Caco-2 (cell line): ENCODE measurements around the gene CHST12. TPM values are rescaled to one million over a fixed set of nuclear protein-coding genes. Genes with fewer than 3 reads are reported as not detected.
"Not testable (repeated sequence)": the region's sequence is repeated elsewhere in the genome, so short reads cannot be mapped to it uniquely, and the experiment has no call there.

Experiments used
- BruUV-seq: library from RNA; stranded (reverse); fragments of 400-500 nt; replicated peaks from 2 replicates; lab custom pipeline; 2021; lab: Mats Ljungman, UMichigan
- CTCF ChIA-PET: fragments of 300-600 bp; sonication (Branson Sonifier 250); formaldehyde crosslinking; loops from one replicate; lab custom pipeline; 2022; ENCODE audit warnings: antibody characterized with exemption; lab: Charles Lee
- POLR2A ChIA-PET: fragments of 300-600 bp; sonication (Branson Sonifier 250); formaldehyde crosslinking; loops from one replicate; lab custom pipeline; 2022; ENCODE audit warnings: antibody characterized with exemption; lab: Charles Lee
- DNase-seq, 2 experiments: peaks; one replicate each; pipeline versions ENCODE4 v3.0.0 to v3.0.0-alpha.2; 2020 to 2022
- H3K27me3 ChIP-seq: replicated peaks from 2 replicates; pipeline ENCODE4 v1.6.0; 2011; ENCODE audit warnings: low read length; ENCODE audit not compliant: control insufficient read depth, insufficient read depth
- H3K36me3 ChIP-seq: 2 replicates; pipeline ENCODE4 v1.5.1; 2011; ENCODE audit warnings: low read length; ENCODE audit not compliant: control insufficient read depth, insufficient read depth
- H3K4me1 ChIP-seq: fragments of 250-450 bp; sonication (Bioruptor Pico); 2 replicates; pipeline ENCODE4 v1.5.1; 2020; ENCODE audit warnings: mild to moderate bottlenecking
- H3K4me3 ChIP-seq: 2 replicates; pipeline ENCODE4 v1.5.1; 2011; ENCODE audit warnings: low read depth, mild to moderate bottlenecking, control low read depth, low read length
- H3K9me3 ChIP-seq: fragments of 250-450 bp; sonication (Bioruptor Pico); 2 replicates; pipeline ENCODE4 v1.5.1; 2020; ENCODE audit warnings: mild to moderate bottlenecking, moderate library complexity
- H3K27ac Mint-ChIP-seq: one replicate; pipeline ENCODE4 v1.8.0; 2022; ENCODE audit warnings: mixed read lengths; ENCODE audit not compliant: unreplicated experiment
- H3K27me3 Mint-ChIP-seq: one replicate; pipeline ENCODE4 v1.8.0; 2022; ENCODE audit warnings: mixed read lengths; ENCODE audit not compliant: insufficient read depth, unreplicated experiment
- H3K36me3 Mint-ChIP-seq: one replicate; pipeline ENCODE4 v1.8.0; 2022; ENCODE audit warnings: mild to moderate bottlenecking, mixed read lengths; ENCODE audit not compliant: insufficient read depth, unreplicated experiment
- H3K4me1 Mint-ChIP-seq: one replicate; pipeline ENCODE4 v1.8.0; 2022; ENCODE audit warnings: low read depth, mixed read lengths; ENCODE audit not compliant: unreplicated experiment
- H3K4me3 Mint-ChIP-seq: one replicate; pipeline ENCODE4 v1.8.0; 2022; ENCODE audit warnings: mild to moderate bottlenecking, moderate library complexity, mixed read lengths; ENCODE audit not compliant: unreplicated experiment
- H3K9me3 Mint-ChIP-seq: one replicate; pipeline ENCODE4 v1.8.0; 2022; ENCODE audit warnings: mixed read lengths; ENCODE audit not compliant: unreplicated experiment
- intact Hi-C: fragments of 100-400 bp; cut with micrococcal nuclease; formaldehyde crosslinking; loops from one replicate; pipeline ENCODE4 v1.10.0; 2022; ENCODE audit not compliant: unreplicated experiment
- total RNA-seq: library from RNA; stranded (reverse); gene quantifications from 2 replicates; pipeline ENCODE4 v1.2.3, GENCODE V29; 2022
- TF ChIP-seq, protein P1 (sequence below), 2 experiments: fragments of 200-600 bp in 1 of 2; IDR thresholded peaks; 1 replicate in 1 of 2; 2 replicates in 1 of 2; pipeline versions ENCODE4 v1.5.1 to v1.8.0; 2011 to 2022; ENCODE audit warnings: antibody characterized with exemption in 1 of 2, control low read depth in 1 of 2, inconsistent platforms in 1 of 2, low read depth in 1 of 2, low read length in 1 of 2, mild to moderate bottlenecking in 1 of 2, moderate library complexity in 1 of 2; ENCODE audit not compliant: insufficient read depth in 1 of 2, severe bottlenecking in 1 of 2, unreplicated experiment in 1 of 2

CHST12 gene
- total RNA-seq, 1 experiment from 2014 or later = 28.0 TPM

DNA sequence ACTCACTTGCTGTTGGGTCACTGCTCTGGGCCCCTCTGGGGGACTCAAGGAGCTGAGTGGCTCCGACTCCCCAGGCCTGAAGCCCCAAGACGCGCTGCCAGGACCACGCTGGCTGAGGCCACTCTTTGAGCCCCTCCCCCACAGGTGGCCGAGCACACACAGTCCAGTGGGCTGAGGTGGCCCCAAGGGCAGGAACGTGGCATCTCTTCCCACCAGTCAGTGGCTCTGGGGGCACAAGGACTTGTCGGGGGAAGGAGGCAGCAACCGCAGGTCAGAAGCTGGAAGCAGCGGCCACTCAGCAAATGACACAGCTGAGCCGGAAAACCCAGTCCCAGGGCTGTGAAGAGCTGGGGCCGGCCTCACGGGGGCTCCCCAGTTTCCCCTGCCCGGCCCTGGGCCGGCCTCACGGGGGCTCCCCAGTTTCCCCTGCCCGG lies 48.7 kb downstream of the CHST12 start:
- peak in 1 of 2 experiments; percentile 44 for DNase-seq
- Mint-ChIP-seq H3K9me3 (no peaks in the 10 kb centered on the region), H3K4me3 (peak overlapping the region; percentile 70), H3K27ac (peak overlapping the region; percentile 72), H3K36me3 (peaks cover 20% of the 10 kb centered on the region), H3K4me1 (no peaks in the 10 kb centered on the region), H3K27me3 (no peaks in the 10 kb centered on the region)
- Histone ChIP-seq H3K36me3 (no peaks in the 10 kb centered on the region), H3K4me1 (peaks cover 6% of the 10 kb centered on the region), H3K4me3 (peak overlapping the region; percentile 26), H3K9me3 (no peaks in the 10 kb centered on the region), H3K27me3 (no peaks in the 10 kb centered on the region)
- no TSS peak for BruUV-seq
- POLR2A ChIA-PET = interaction anchor here (1.2 kb wide), 1 partner anchor 17 kb away, joined by 7 read pairs; no protein-coding TSS in a partner anchor
- TF ChIP-seq, protein P1, sequence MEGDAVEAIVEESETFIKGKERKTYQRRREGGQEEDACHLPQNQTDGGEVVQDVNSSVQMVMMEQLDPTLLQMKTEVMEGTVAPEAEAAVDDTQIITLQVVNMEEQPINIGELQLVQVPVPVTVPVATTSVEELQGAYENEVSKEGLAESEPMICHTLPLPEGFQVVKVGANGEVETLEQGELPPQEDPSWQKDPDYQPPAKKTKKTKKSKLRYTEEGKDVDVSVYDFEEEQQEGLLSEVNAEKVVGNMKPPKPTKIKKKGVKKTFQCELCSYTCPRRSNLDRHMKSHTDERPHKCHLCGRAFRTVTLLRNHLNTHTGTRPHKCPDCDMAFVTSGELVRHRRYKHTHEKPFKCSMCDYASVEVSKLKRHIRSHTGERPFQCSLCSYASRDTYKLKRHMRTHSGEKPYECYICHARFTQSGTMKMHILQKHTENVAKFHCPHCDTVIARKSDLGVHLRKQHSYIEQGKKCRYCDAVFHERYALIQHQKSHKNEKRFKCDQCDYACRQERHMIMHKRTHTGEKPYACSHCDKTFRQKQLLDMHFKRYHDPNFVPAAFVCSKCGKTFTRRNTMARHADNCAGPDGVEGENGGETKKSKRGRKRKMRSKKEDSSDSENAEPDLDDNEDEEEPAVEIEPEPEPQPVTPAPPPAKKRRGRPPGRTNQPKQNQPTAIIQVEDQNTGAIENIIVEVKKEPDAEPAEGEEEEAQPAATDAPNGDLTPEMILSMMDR (IDR thresholded peaks at IDR 0.05; ENCODE audit: insufficient read depth in 1 of 2, low read depth in 1 of 2, low read length in 1 of 2, severe bottlenecking in 1 of 2, unreplicated experiment in 1 of 2) = no peak
- CTCF ChIA-PET = interaction anchor here (0.6 to 3.7 kb wide), 12 partner anchors 11 to 267 kb away, joined by 3 to 75 read pairs (median 4); partner anchors contain the start of gene CHST12
- intact Hi-C loops = loop anchor here (5.0 kb wide), 1 partner anchor 230 kb away; no protein-coding TSS in a partner anchor

DNA sequence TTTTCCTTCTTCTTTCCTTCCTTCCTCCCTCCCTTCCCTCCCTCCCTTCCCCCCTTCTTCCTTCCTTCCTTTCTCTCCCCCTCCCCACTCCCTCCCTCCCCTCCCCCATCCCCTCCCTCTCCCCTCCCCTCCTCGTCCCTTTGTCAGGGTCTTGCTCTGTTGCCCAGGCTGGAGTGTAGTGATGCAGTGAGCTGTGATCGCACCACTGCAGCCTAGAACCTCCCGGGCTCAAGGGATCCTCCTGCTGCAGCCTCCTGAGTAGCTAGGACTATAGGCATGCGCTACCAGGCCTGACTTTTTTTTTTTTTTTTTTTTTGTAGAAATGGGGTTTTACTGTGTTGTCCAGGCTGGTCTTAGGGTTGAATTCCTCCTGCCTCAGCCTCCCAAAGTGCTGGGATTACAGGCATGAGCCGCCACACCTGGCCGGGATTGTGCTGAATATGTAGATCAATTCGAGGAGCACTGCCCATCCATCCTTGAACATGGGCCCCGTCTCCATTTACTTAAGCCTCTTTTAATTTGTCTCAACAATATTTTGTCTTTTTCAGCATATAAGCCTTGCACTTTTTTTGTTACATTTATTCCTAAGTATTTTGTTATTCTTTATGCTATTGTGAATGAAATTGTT lies 49.3 kb downstream of the CHST12 start:
- no peaks in the 10 kb centered on the region for H3K27me3 Mint-ChIP-seq
- H3K36me3 Mint-ChIP-seq = peaks cover 20% of the 10 kb centered on the region
- no TSS peak for BruUV-seq
- Histone ChIP-seq H3K36me3 (no peaks in the 10 kb centered on the region), H3K4me3 (no peak overlapping the region), H3K4me1 (peaks cover 6% of the 10 kb centered on the region), H3K9me3 (no peaks in the 10 kb centered on the region), H3K27me3 (no peaks in the 10 kb centered on the region)
- TF ChIP-seq, protein P1 (IDR thresholded peaks at IDR 0.05; ENCODE audit: insufficient read depth in 1 of 2, low read depth in 1 of 2, low read length in 1 of 2, severe bottlenecking in 1 of 2, unreplicated experiment in 1 of 2) = no peak
- intact Hi-C loops = loop anchor here (5.0 kb wide), 1 partner anchor 230 kb away; no protein-coding TSS in a partner anchor
- CTCF ChIA-PET = interaction anchor here (1.9 to 3.7 kb wide), 2 partner anchors 12 to 16 kb away, joined by 9 to 75 read pairs; no protein-coding TSS in a partner anchor
- POLR2A ChIA-PET = no interaction called here
- no peak for DNase-seq
- peak overlapping the region; percentile 19 for H3K4me3 Mint-ChIP-seq
- H3K9me3 Mint-ChIP-seq = no peaks in the 10 kb centered on the region
- no peaks in the 10 kb centered on the region for H3K4me1 Mint-ChIP-seq
- H3K27ac Mint-ChIP-seq = no peak overlapping the region

DNA sequence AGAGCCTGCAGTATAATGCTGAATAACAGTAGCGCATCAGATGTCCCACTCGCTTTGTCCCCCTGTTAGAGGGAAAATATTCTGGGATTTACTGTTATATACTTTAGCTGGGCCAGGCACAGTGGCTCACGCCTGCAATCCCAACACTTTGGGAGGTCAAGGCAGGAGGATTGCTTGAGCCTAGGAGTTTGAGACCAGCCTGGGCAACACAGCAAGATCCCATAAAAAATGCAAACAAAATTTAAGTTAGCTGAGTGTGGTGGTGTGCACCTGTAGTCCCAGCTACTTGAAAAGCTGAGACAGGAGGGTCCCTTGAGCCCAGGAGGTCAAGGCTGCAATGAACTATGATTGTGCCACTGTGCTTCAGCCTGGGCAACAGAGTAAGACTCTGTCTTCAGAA lies 50.4 kb downstream of the CHST12 start:
- BruUV-seq, H3K4me3 Mint-ChIP-seq, DNase-seq, H3K9me3 Mint-ChIP-seq, H3K27me3 ChIP-seq, CTCF ChIA-PET, H3K36me3 ChIP-seq, H3K27ac Mint-ChIP-seq, H3K4me3 ChIP-seq, H3K4me1 Mint-ChIP-seq, H3K27me3 Mint-ChIP-seq, H3K9me3 ChIP-seq, H3K4me1 ChIP-seq: not testable (repeated sequence)
- H3K36me3 Mint-ChIP-seq = peaks cover 20% of the 10 kb centered on the region
- intact Hi-C loops = loop anchor here (5.0 kb wide), 1 partner anchor 228 kb away; no protein-coding TSS in a partner anchor
- POLR2A ChIA-PET = interaction anchor here (0.6 kb wide), 1 partner anchor 37 kb away, joined by 4 read pairs; no protein-coding TSS in a partner anchor
